B cell (primary cell): Measurements from ENCODE around the gene SCYL2. TPM values are rescaled to one million over a fixed set of nuclear protein-coding genes. Genes with fewer than 3 reads are reported as not detected.

ENCODE experiments used
- ATAC-seq: fragments of 200-7000 bp; cut with Tn5 transposase; one replicate; pipeline ENCODE4 v1.10.0; 2021; ENCODE audit warnings: low read depth, mild to moderate bottlenecking, moderate number of reproducible peaks, moderate library complexity
- CTCF ChIA-PET: fragments of 350-600 bp; sonication (Branson Sonifier 250); formaldehyde crosslinking; loops from one replicate; lab custom pipeline; 2021; ENCODE audit warnings: antibody characterized with exemption, inconsistent platforms; lab: Charles Lee
- POLR2A ChIA-PET: fragments of 350-600 bp; sonication (Branson Sonifier 250); formaldehyde crosslinking; loops from one replicate; lab custom pipeline; 2021; ENCODE audit warnings: antibody characterized with exemption; lab: Charles Lee
- DNase-seq: peaks from one replicate; pipeline ENCODE4 v3.0.0; 2013
- H2AFZ ChIP-seq: 2 replicates; pipeline ENCODE4 v1.6.1; 2012; ENCODE audit warnings: mild to moderate bottlenecking, low read depth, low read length; ENCODE audit not compliant: insufficient read depth, poor library complexity, severe bottlenecking
- H3K27ac ChIP-seq, 2 donors: 1 replicate in 1 of 2; 2 replicates in 1 of 2; pipeline ENCODE4 v1.5.1; 2012 to 2013; ENCODE audit warnings: low read length in 2 of 2, mild to moderate bottlenecking in 2 of 2, moderate library complexity in 1 of 2
- H3K27me3 ChIP-seq, 4 experiments: fragments of 200-600 bp in 1 of 4; sonication (generic) in 1 of 4; replicated peaks in 1 of 4; 1 replicate in 2 of 4; 2 replicates in 2 of 4; pipeline versions ENCODE4 v1.6.1 to v1.7.0; 2013 to 2016; ENCODE audit warnings: low read length in 3 of 4, mild to moderate bottlenecking in 2 of 4, mixed read lengths in 1 of 4, moderate library complexity in 1 of 4; ENCODE audit not compliant: insufficient read depth in 4 of 4, control insufficient read depth in 3 of 4; ENCODE audit errors: control extremely low read depth in 1 of 4
- H3K36me3 ChIP-seq, 2 experiments: replicated peaks in 1 of 2; 1 replicate in 1 of 2; 2 replicates in 1 of 2; pipeline versions ENCODE4 v1.6.1 to v1.7.1; 2013; ENCODE audit warnings: low read length in 1 of 2; ENCODE audit not compliant: insufficient read depth in 2 of 2, control insufficient read depth in 1 of 2; ENCODE audit errors: control extremely low read depth in 1 of 2, extremely low read depth in 1 of 2
- H3K4me1 ChIP-seq, 2 donors: fragments of 200-600 bp in 1 of 2; sonication (generic) in 1 of 2; 1 replicate in 1 of 2; 2 replicates in 1 of 2; pipeline versions ENCODE4 v1.5.1 to v1.6.1; 2013 to 2017; ENCODE audit warnings: low read length in 2 of 2; ENCODE audit not compliant: control insufficient read depth in 2 of 2, insufficient read depth in 2 of 2
- H3K4me2 ChIP-seq: replicated peaks from 2 replicates; pipeline ENCODE3; 2012; ENCODE audit warnings: mild to moderate bottlenecking, low read depth, low read length; ENCODE audit not compliant: poor library complexity, severe bottlenecking
- H3K4me3 ChIP-seq, 5 experiments: fragments of 200-600 bp in 1 of 5; sonication (generic) in 1 of 5; 1 replicate in 3 of 5; 2 replicates in 2 of 5; pipeline versions ENCODE4 v1.5.1 to v1.7.0; 2011 to 2016; ENCODE audit warnings: low read length in 4 of 5, mild to moderate bottlenecking in 4 of 5, low read depth in 2 of 5, control low read depth in 1 of 5, moderate library complexity in 1 of 5; ENCODE audit not compliant: insufficient read depth in 1 of 5; ENCODE audit errors: control extremely low read depth in 1 of 5, extremely low read depth in 1 of 5
- H3K79me2 ChIP-seq: fragments of 200-600 bp; sonication (generic); one replicate; pipeline ENCODE4 v1.6.0; 2016; ENCODE audit warnings: low read length; ENCODE audit not compliant: control insufficient read depth, insufficient read depth
- H3K9ac ChIP-seq: fragments of 200-600 bp; sonication (generic); 2 replicates; pipeline ENCODE4 v1.6.1; 2017; ENCODE audit warnings: mild to moderate bottlenecking, low read length, moderate library complexity
- H3K9me3 ChIP-seq, 3 donors: one replicate each; pipeline versions ENCODE4 v1.6.1 to v1.7.1; 2013; ENCODE audit warnings: low read length in 2 of 3; ENCODE audit not compliant: control insufficient read depth in 2 of 3, insufficient read depth in 1 of 3; ENCODE audit errors: control extremely low read depth in 1 of 3
- H4K20me1 ChIP-seq: 2 replicates; pipeline ENCODE4 v1.6.0; 2012; ENCODE audit warnings: mild to moderate bottlenecking, low read length; ENCODE audit not compliant: insufficient read depth, control insufficient read depth, poor library complexity, severe bottlenecking
- H3K27ac Mint-ChIP-seq: one replicate; pipeline ENCODE4 v1.8.0; 2021; ENCODE audit warnings: mixed read lengths
- H3K27me3 Mint-ChIP-seq: one replicate; pipeline ENCODE4 v1.8.0; 2021; ENCODE audit warnings: mixed read lengths
- H3K4me1 Mint-ChIP-seq: one replicate; pipeline ENCODE4 v1.8.0; 2021; ENCODE audit warnings: mixed read lengths
- H3K4me3 Mint-ChIP-seq: one replicate; pipeline ENCODE4 v1.8.0; 2021; ENCODE audit warnings: mixed read lengths
- H3K9me3 Mint-ChIP-seq: one replicate; pipeline ENCODE4 v1.8.0; 2022; ENCODE audit warnings: mixed read lengths; ENCODE audit not compliant: insufficient read depth
- CTCF ChIP-seq: fragments of 200-600 bp; IDR thresholded peaks from one replicate; pipeline ENCODE4 v1.8.0; 2022; ENCODE audit warnings: antibody characterized with exemption, mild to moderate bottlenecking
- EZH2 ChIP-seq: IDR thresholded peaks from 2 replicates; pipeline ENCODE4 v1.6.1; 2012; ENCODE audit warnings: borderline replicate concordance, low read depth, mild to moderate bottlenecking, moderate library complexity, low read length; ENCODE audit not compliant: insufficient read depth, poor library complexity, severe bottlenecking
- WGBS: methylation state at CpG from one replicate; pipeline ENCODE4 v1.1.5; 2013; ENCODE audit warnings: missing lambda C conversion rate; ENCODE audit not compliant: insufficient coverage; 5-methylcytosine and 5-hydroxymethylcytosine counted together
- intact Hi-C: fragments of 100-400 bp; cut with micrococcal nuclease; formaldehyde crosslinking; loops from one replicate; pipeline ENCODE4 v1.10.0; 2022
- polyA plus RNA-seq: library from polyadenylated mRNA; depleted of rRNA; stranded (reverse); fragments of >200 nt; gene quantifications from 2 replicates; pipeline ENCODE4 v1.2.3, GENCODE V29; 2012
- total RNA-seq, 2 donors: library from RNA; stranded (reverse); fragments of 120-200 nt in 1 of 2; gene quantifications; 1 replicate in 1 of 2; 2 replicates in 1 of 2; pipeline versions ENCODE4 v1.2.3 to v1.2.4, GENCODE V29; 2013 to 2022

Gene SCYL2
- total and polyA plus RNA-seq, 2 donors (not counting 1 experiment from before 2014, with no cell fraction given): 8.8 to 38.4 TPM

- no peak within 1 kb of the TSS for H3K27ac ChIP-seq
- H3K4me1 Mint-ChIP-seq: no peaks in the 10 kb centered on the region
- H3K79me2 ChIP-seq: no peaks in the 10 kb centered on the region
- DNase-seq (no peak), ATAC-seq (no peak)
- peaks cover 32% of the 10 kb centered on the region for H3K27me3 Mint-ChIP-seq
- no peaks in the 10 kb centered on the region for H3K4me1 ChIP-seq
- no peak within 1 kb of the TSS for H2AFZ ChIP-seq
- no peaks in the 10 kb centered on the region for H3K9me3 Mint-ChIP-seq
- no peak within 1 kb of the TSS for H3K4me3 ChIP-seq
- H3K9me3 ChIP-seq: no peaks in the 10 kb centered on the region
- peaks cover 0 to 2% (median 1%) of the 10 kb centered on the region in 4 experiments for H3K27me3 ChIP-seq
- no peak within 1 kb of the TSS for H3K4me2 ChIP-seq
- H3K36me3 ChIP-seq: no peaks in the 10 kb centered on the region
- no peak within 1 kb of the TSS for H3K4me3 Mint-ChIP-seq
- no peaks in the 10 kb centered on the region for H4K20me1 ChIP-seq
- WGBS: 49% methylated on average over 13 of the region's 13 CpGs
- H3K27ac Mint-ChIP-seq: no peak within 1 kb of the TSS
- TF ChIP-seq CTCF (no peak), EZH2 (no peak)
- ChIA-PET POLR2A (no interaction called here), CTCF (no interaction called here)
- H3K9ac ChIP-seq: no peak within 1 kb of the TSS
- intact Hi-C loops: no loop called here
Measured at GRCh38 chr12:100356644-100357223, 89.8 kb downstream of the SCYL2 start, which contains the start of gene SLC17A8. SLC17A8 (plus strand) TSS chr12:100357074; CDS start chr12:100357392, 318 bp downstream.

DNA sequence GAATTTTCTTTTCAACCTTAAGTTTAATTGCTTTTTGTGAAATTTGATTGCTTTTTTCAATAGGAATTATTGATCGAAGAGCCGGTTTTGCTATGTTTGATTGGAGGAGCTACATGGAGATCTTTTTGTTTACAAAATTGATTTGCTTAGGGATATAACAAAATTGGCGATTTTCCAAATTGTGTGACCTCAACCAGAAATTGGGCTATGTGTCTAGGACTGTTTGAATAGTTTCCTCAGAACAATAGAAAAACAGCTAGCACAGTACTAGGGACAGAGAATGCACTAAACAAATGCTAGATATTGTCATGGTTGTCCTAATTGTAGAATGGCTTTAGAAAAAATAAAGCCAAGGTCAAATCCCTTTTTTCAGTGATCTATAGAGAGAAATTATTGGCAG lies 92.3 kb downstream of the SCYL2 start:
- intact Hi-C loops: no loop called here
- CTCF ChIA-PET: no interaction called here
- Histone ChIP-seq H3K27ac (no peak overlapping the region), H3K4me1 (no peaks in the 10 kb centered on the region), H3K79me2 (no peaks in the 10 kb centered on the region), H3K4me2 (no peak overlapping the region), H2AFZ (no peak overlapping the region), H3K27me3 (peaks cover 0 to 2% (median 1%) of the 10 kb centered on the region in 4 experiments), H4K20me1 (no peaks in the 10 kb centered on the region), H3K9me3 (no peaks in the 10 kb centered on the region), H3K4me3 (no peak overlapping the region), H3K9ac (no peak overlapping the region), H3K36me3 (no peaks in the 10 kb centered on the region)
- ATAC-seq: no peak
- no peak for DNase-seq
- WGBS: 100% methylated on average over 2 of the region's 3 CpGs
- Mint-ChIP-seq H3K27me3 (peaks cover 24% of the 10 kb centered on the region), H3K4me1 (no peaks in the 10 kb centered on the region), H3K27ac (no peak overlapping the region), H3K4me3 (no peak overlapping the region), H3K9me3 (no peaks in the 10 kb centered on the region)
- POLR2A ChIA-PET: no interaction called here
- TF ChIP-seq EZH2: no peak
- no peak for TF ChIP-seq CTCF
